ENCODE data around the gene KLHL42. TPM values are rescaled to one million over a fixed set of nuclear protein-coding genes. Genes with fewer than 3 reads are reported as not detected.
"Not testable (repeated sequence)": the region's sequence is repeated elsewhere in the genome, so short reads cannot be mapped to it uniquely, and the experiment has no call there.

Gene KLHL42

GRCh38 chr12:27847293-27847692 is 67.3 kb downstream of the KLHL42 start:
- not testable (repeated sequence) for H3K4ac ChIP-seq (ENCODE audit: low read depth in 1 of 2, low read length in 2 of 2); H3K4me2 ChIP-seq (ENCODE audit: low read length, poor library complexity, severe bottlenecking); H3K36me3 ChIP-seq (ENCODE audit: control insufficient read depth in 1 of 2, insufficient read depth in 2 of 2, low read depth in 1 of 2, low read length in 2 of 2); H4K91ac ChIP-seq (ENCODE audit: low read length); H3K9me3 ChIP-seq (ENCODE audit: control insufficient read depth, low read length); H2BK12ac ChIP-seq (ENCODE audit: low read length in 2 of 2); H2AK5ac ChIP-seq (ENCODE audit: low read length, severe bottlenecking); H3K18ac ChIP-seq (ENCODE audit: low read depth in 1 of 2, low read length in 2 of 2); H2BK120ac ChIP-seq (ENCODE audit: low read depth, low read length); H3K4me3 ChIP-seq (ENCODE audit: insufficient read depth in 1 of 2, low read depth in 1 of 2, low read length in 2 of 2); H3K79me1 ChIP-seq (replicated peaks; ENCODE audit: low read length, poor library complexity, severe bottlenecking); H2BK15ac ChIP-seq (ENCODE audit: low read depth, poor library complexity, severe bottlenecking); H3K27ac ChIP-seq (ENCODE audit: low read length, poor library complexity, severe bottlenecking); DNase-seq; H3K9ac ChIP-seq (ENCODE audit: low read length); H3K14ac ChIP-seq (ENCODE audit: low read length in 2 of 2); H2AFZ ChIP-seq (ENCODE audit: low read depth, low read length); H3K23ac ChIP-seq (ENCODE audit: low read length in 2 of 2); H4K8ac ChIP-seq (ENCODE audit: low read length); H2BK5ac ChIP-seq (ENCODE audit: low read depth, low read length, poor library complexity, severe bottlenecking); H3K4me1 ChIP-seq (ENCODE audit: control insufficient read depth, insufficient read depth, low read depth, low read length); H3K27me3 ChIP-seq (ENCODE audit: control insufficient read depth in 1 of 2, insufficient read depth in 1 of 2, low read length in 2 of 2)
- WGBS, result 97% methylated on average over 2 of the region's 2 CpGs

- Histone ChIP-seq H4K8ac (ENCODE audit: low read length) (no peak overlapping the region), H3K9ac (ENCODE audit: low read length) (no peak overlapping the region), H3K4me3 (ENCODE audit: insufficient read depth in 1 of 2, low read depth in 1 of 2, low read length in 2 of 2) (no peak overlapping the region), H2BK120ac (ENCODE audit: low read depth, low read length) (no peak overlapping the region), H3K18ac (ENCODE audit: low read depth in 1 of 2, low read length in 2 of 2) (no peak overlapping the region), H3K4me1 (ENCODE audit: control insufficient read depth, insufficient read depth, low read depth, low read length) (no peaks in the 10 kb centered on the region), H3K14ac (ENCODE audit: low read length in 2 of 2) (no peak overlapping the region), H3K36me3 (ENCODE audit: control insufficient read depth in 1 of 2, insufficient read depth in 2 of 2, low read depth in 1 of 2, low read length in 2 of 2) (no peaks in the 10 kb centered on the region), H3K27me3 (ENCODE audit: control insufficient read depth in 1 of 2, insufficient read depth in 1 of 2, low read length in 2 of 2) (no peaks in the 10 kb centered on the region), H3K4ac (ENCODE audit: low read depth in 1 of 2, low read length in 2 of 2) (no peak overlapping the region), H4K91ac (ENCODE audit: low read length) (no peak overlapping the region), H3K27ac (ENCODE audit: low read length, poor library complexity, severe bottlenecking) (no peak overlapping the region), H2BK12ac (ENCODE audit: low read length in 2 of 2) (no peak overlapping the region), H3K9me3 (ENCODE audit: control insufficient read depth, low read length) (peaks cover 10% of the 10 kb centered on the region), H2BK5ac (ENCODE audit: low read depth, low read length, poor library complexity, severe bottlenecking) (no peak overlapping the region), H3K4me2 (ENCODE audit: low read length, poor library complexity, severe bottlenecking) (no peak overlapping the region), H3K23ac (ENCODE audit: low read length in 2 of 2) (no peak overlapping the region), H2AFZ (ENCODE audit: low read depth, low read length) (no peak overlapping the region), H2AK5ac (ENCODE audit: low read length, severe bottlenecking) (no peak overlapping the region), H3K79me1 (replicated peaks; ENCODE audit: low read length, poor library complexity, severe bottlenecking) (no peaks in the 10 kb centered on the region), H2BK15ac (ENCODE audit: low read depth, poor library complexity, severe bottlenecking) (no peak overlapping the region)
- DNase-seq, result no peak
Observed at GRCh38 chr12:27851311-27851710, 71.3 kb downstream of the KLHL42 start.

- no peak overlapping the region for H2BK120ac ChIP-seq (ENCODE audit: low read depth, low read length)
- H2BK5ac ChIP-seq (ENCODE audit: low read depth, low read length, poor library complexity, severe bottlenecking), result no peak overlapping the region
- no peak overlapping the region for H3K4ac ChIP-seq (ENCODE audit: low read depth in 1 of 2, low read length in 2 of 2)
- no peak overlapping the region for H4K91ac ChIP-seq (ENCODE audit: low read length)
- no peak overlapping the region for H4K8ac ChIP-seq (ENCODE audit: low read length)
- no peak overlapping the region for H3K4me3 ChIP-seq (ENCODE audit: insufficient read depth in 1 of 2, low read depth in 1 of 2, low read length in 2 of 2)
- no peak overlapping the region for H2AK5ac ChIP-seq (ENCODE audit: low read length, severe bottlenecking)
- no peak overlapping the region for H2AFZ ChIP-seq (ENCODE audit: low read depth, low read length)
- no peak overlapping the region for H3K18ac ChIP-seq (ENCODE audit: low read depth in 1 of 2, low read length in 2 of 2)
- H3K27me3 ChIP-seq (ENCODE audit: control insufficient read depth in 1 of 2, insufficient read depth in 1 of 2, low read length in 2 of 2), result no peaks in the 10 kb centered on the region
- no peak overlapping the region for H2BK15ac ChIP-seq (ENCODE audit: low read depth, poor library complexity, severe bottlenecking)
- H3K4me2 ChIP-seq (ENCODE audit: low read length, poor library complexity, severe bottlenecking), result no peak overlapping the region
- H3K4me1 ChIP-seq (ENCODE audit: control insufficient read depth, insufficient read depth, low read depth, low read length), result no peaks in the 10 kb centered on the region
- H3K79me1 ChIP-seq (replicated peaks; ENCODE audit: low read length, poor library complexity, severe bottlenecking), result no peaks in the 10 kb centered on the region
- no peaks in the 10 kb centered on the region for H3K36me3 ChIP-seq (ENCODE audit: control insufficient read depth in 1 of 2, insufficient read depth in 2 of 2, low read depth in 1 of 2, low read length in 2 of 2)
- no peak overlapping the region for H3K9ac ChIP-seq (ENCODE audit: low read length)
- H3K9me3 ChIP-seq (ENCODE audit: control insufficient read depth, low read length), result peaks cover 7% of the 10 kb centered on the region
- no peak overlapping the region for H3K27ac ChIP-seq (ENCODE audit: low read length, poor library complexity, severe bottlenecking)
- no peak overlapping the region for H3K14ac ChIP-seq (ENCODE audit: low read length in 2 of 2)
- no peak overlapping the region for H3K23ac ChIP-seq (ENCODE audit: low read length in 2 of 2)
- DNase-seq, result no peak
- no peak overlapping the region for H2BK12ac ChIP-seq (ENCODE audit: low read length in 2 of 2)
Observed at GRCh38 chr12:27852117-27852516, 72.1 kb downstream of the KLHL42 start.

Small RNA genes within 50 kb of the gene (small RNA-seq; reads per million reads assigned to genes)
- gene RF00019 (ENCODE audit: low read depth) (not detected), gene RF02271 (ENCODE audit: low read depth) (not detected)
